Breast epithelium (tissue), 3 donors: Measurements from ENCODE around the gene SHFL.

Experiments used
- POLR2AphosphoS5 ChIP-seq, 3 donors: sonication (generic); formaldehyde crosslinking; IDR thresholded peaks; one replicate each; pipeline ENCODE4 v1.6.1; 2017; ENCODE audit warnings: antibody characterized with exemption in 3 of 3
- TF ChIP-seq, protein P1 (sequence below), 3 donors: fragments of 450-650 bp; IDR thresholded peaks; one replicate each; pipeline ENCODE4 v1.5.1; 2016 to 2017; ENCODE audit warnings: antibody characterized with exemption in 3 of 3, mild to moderate bottlenecking in 3 of 3, moderate library complexity in 3 of 3

DNA sequence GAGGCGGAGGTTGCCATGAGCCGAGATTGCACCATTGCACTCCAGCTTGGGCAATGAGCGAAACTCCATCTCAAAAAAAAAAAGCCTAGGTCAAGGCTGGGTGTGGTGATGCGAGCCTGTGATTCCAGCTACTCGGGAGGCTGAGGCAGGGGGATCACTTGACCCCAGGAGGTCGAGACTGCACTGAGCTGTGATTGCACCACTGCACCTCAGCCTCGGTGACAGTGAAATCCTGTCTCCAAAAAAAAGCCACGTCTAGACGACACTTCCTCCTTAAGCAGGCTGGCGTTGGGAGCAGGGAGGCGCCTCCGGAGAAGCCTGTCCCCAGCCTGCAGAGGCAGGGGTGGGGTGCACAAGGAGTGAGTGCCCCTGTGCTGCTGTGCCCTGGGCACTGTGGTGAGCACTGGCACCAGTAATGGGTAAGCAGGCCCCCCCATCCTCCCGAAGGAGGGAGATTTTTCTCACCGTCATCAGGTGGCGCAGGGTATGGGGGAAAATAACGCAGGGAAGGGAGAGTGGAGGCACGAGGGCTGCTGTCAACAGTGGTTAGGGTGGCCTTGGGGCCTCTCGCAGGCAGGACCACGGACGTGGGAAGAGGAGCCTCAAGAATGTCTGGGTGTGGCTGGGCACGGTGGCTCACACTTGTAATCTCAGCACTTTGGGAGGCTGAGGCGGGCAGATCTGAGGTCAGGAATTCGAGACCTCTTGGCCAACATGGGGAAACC lies 26.1 kb downstream of the SHFL start:
- TF ChIP-seq, protein P1, sequence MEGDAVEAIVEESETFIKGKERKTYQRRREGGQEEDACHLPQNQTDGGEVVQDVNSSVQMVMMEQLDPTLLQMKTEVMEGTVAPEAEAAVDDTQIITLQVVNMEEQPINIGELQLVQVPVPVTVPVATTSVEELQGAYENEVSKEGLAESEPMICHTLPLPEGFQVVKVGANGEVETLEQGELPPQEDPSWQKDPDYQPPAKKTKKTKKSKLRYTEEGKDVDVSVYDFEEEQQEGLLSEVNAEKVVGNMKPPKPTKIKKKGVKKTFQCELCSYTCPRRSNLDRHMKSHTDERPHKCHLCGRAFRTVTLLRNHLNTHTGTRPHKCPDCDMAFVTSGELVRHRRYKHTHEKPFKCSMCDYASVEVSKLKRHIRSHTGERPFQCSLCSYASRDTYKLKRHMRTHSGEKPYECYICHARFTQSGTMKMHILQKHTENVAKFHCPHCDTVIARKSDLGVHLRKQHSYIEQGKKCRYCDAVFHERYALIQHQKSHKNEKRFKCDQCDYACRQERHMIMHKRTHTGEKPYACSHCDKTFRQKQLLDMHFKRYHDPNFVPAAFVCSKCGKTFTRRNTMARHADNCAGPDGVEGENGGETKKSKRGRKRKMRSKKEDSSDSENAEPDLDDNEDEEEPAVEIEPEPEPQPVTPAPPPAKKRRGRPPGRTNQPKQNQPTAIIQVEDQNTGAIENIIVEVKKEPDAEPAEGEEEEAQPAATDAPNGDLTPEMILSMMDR (IDR thresholded peaks at IDR 0.05), result no peak
- TF ChIP-seq POLR2AphosphoS5 (IDR thresholded peaks at IDR 0.05), result no peak
